Panc1 (cell line): ENCODE measurements around the gene SMAP1.

Source experiments
- CTCF ChIP-seq: fragments of 450-650 bp; IDR thresholded peaks from 2 replicates; pipeline ENCODE4 v1.5.1; 2017; ENCODE audit warnings: mild to moderate bottlenecking
- POLR2AphosphoS5 ChIP-seq: IDR thresholded peaks from 2 replicates; pipeline ENCODE4 v1.6.1; 2012; ENCODE audit warnings: mild to moderate bottlenecking, low read depth, low read length, moderate library complexity
- SIN3A ChIP-seq: IDR thresholded peaks from 2 replicates; pipeline ENCODE4 v1.6.1; 2012; ENCODE audit warnings: low read depth, mild to moderate bottlenecking, low read length, moderate library complexity, borderline replicate concordance; ENCODE audit not compliant: insufficient read depth

- TF ChIP-seq CTCF (no peak), POLR2AphosphoS5 (no peak), SIN3A (no peak)
These were observed 176.6 kb downstream of the SMAP1 start for GRCh38 chr6:70844301-70844700.
